NCI-H510A treated with DMSO at 0.1 percent for 48 hours (cell line): ENCODE results near the gene PTPN1.
"Not testable (repeated sequence)": the region's sequence is repeated elsewhere in the genome, so short reads cannot be mapped to it uniquely, and the experiment has no call there.

Source experiments
- DNase-seq: peaks from one replicate; lab custom pipeline; 2025; lab: John Stamatoyannopoulos, UW

The PTPN1 gene

DNA sequence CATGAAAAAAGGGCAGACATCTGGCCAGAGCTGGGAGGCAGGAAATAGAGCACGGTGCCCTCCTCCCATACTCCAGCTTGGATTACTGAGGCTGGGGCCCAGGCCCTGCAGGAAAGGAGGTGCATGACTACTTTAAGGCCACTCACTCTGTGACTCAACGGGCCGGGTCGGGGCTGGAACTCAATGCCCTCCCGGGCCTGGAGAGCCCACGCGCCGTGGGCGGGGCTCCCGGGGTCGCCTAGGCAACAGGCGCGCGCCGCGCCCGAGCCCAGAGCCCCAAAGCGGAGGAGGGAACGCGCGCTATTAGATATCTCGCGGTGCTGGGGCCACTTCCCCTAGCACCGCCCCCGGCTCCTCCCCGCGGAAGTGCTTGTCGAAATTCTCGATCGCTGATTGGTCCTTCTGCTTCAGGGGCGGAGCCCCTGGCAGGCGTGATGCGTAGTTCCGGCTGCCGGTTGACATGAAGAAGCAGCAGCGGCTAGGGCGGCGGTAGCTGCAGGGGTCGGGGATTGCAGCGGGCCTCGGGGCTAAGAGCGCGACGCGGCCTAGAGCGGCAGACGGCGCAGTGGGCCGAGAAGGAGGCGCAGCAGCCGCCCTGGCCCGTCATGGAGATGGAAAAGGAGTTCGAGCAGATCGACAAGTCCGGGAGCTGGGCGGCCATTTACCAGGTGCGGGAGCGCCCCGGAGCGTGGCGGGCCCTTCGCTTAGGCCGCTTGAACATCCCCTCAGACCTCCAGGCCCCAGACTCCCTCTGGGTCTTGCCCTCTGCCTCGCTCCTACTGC, at the start of gene PTPN1:
Gene PTPN1, plus strand, starts transcription at position 461 of the 783 bp plus-strand sequence. Its CDS starts 145 bp downstream, at position 606.
- DNase-seq = peak; percentile 98

DNA sequence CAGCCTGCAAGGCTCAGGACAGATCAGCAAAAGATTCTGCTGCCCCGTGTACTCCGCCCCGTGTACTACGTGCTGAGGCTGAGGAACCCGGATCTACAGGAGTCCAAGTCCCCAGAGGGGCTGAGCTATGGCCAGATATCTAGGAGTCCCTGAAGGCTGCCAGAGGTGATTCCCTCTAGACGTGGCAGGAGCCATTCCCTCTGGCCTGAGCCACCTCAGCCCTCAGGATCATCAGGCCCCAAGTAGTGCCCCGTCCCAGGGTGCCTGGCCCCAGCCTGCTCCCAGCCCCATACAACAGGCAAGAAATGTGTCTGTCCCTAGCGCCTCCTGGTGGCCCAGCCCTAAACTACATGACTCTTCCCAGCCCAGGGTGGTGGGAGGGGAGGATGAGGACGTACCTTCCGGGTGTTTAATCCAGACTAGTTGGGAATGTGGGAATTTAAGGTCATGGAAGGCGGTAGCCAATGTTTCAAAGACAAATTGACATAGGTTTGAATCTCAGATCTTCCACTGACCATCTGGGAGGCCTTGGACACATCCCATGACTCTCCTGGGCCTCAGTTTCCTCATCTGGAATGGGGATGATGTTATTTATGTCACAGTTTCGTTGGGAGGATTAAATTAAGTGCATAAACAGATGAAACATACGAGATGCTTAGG, 49.4 kb upstream of the PTPN1 start:
- peak; percentile 75 for DNase-seq

- DNase-seq = no peak
Measured at GRCh38 chr20:50462093-50462690, 48.0 kb upstream of the PTPN1 start.

DNA sequence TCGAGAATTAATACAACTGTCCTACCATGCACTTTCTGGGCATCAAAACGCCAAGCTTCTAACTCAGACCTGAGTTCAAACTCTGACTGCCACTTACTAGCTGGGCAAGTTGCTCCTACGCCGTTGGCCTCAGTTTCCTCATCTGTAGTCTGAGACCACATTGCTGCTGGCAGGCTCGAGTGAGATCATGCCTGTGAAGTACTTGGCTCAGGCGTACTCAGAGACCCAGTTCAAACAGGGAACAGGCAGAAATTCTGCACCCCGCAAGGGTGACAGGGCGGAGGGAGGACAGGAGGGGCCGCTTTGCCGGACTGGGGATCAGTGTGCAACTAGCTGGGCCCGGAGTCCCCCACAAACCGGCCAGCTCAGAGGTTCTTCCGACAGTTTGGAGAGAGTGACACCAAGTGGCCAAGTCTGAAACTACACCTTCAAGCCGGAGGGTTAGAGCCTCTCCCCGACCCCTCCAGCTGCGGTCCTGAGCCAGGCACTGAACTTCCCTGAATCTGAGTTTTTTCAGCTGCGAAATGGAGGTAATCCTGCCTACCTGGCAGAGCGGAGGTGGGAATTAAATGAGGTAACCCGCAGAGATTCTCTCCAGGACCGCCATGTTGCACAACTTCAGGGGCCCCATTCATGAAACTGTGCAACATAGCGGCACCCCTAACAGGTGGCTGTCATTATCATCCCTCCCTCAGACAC, 46.0 kb upstream of the PTPN1 start:
- DNase-seq = peak; percentile 47

DNA sequence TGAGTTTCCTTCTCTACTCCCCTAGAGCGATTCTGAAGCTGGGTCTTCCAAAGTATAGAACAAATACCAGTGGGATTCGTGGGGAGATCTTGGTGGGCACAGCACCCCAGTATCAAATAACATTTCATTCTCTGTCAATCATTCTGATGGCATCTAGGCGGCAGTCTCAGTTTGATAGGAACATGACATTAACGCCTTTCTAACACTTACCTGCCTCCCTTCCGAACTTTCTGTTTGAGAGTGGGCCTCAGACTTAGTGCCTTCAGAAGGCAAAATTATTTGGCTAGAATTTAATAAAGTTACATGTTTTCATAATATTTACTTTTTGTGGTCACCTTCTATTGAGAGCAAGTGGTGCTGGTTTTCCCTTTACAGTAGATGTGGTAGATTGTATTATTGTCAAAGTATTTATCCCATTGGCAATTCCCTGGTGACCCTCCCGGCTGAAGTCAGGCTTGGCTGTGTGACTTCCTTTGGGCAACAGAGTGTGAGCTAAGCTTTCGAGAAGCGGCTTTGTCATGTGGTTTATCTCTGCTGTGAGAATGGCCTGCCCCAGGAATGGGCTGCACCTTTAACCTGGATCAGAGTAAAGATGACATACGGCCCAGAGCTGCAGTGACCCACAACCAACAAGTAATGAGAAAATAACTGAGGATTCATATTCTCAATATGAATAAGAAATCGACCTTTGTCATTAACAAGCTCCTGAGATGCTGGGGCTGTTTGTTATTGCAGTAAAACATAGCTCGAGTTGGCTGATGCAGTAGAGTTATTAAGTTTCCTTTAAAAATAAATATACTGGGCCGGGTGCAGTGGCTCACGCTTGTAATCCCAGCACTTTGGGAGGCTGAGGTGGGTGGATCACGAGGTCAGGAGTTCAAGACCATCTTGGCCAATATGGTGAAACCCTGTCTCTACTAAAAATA, 45.2 kb upstream of the PTPN1 start:
- no peak for DNase-seq

- no peak for DNase-seq
Measured at GRCh38 chr20:50467174-50467573, 43.0 kb upstream of the PTPN1 start.

GRCh38 chr20:50467718-50468356, 42.3 kb upstream of the PTPN1 start:
- DNase-seq = no peak

DNA sequence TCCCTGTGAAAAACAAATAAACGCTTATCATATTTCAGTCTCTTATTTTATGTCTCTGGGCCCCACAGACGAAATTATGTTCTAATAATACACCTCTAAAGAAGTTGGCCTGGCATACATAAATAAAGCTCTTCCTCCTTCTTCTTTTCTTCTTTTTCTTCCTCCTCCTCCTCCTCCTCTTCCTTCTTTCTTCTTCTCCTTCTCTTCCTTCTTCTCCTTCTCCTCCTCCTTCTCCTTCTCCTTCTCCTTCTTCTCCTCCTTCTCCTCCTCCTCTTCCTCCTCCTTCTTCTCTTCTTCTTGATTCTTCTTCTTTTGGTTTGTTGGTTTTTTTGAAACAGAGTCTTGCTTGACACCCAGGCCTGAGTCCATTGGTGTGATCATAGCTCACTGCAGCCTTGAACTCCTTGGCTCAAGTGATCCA, 41.8 kb upstream of the PTPN1 start:
- no peak for DNase-seq

- no peak for DNase-seq
Measured at GRCh38 chr20:50469176-50469723, 40.9 kb upstream of the PTPN1 start.

- DNase-seq = no peak
Measured at GRCh38 chr20:50469796-50470195, 40.4 kb upstream of the PTPN1 start.

GRCh38 chr20:50470264-50470858, 39.8 kb upstream of the PTPN1 start:
- no peak for DNase-seq

DNA sequence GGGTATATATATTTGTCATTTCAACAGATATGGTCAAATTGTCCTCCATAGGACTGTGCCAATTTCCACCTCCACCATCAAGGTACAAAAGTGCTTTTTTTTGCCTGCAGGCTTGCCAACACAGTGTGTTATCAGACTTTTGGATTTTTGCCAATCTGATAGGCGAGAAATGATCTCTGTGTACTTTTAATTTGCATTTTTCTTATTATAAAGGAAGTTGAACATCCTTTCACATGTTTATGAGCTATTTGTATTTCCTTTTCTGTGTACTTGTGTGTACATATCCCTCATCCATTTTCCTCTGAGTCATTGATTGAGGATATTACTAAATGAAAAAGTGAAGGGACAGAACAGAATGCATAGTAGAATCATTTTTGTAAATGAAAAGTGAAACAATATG, 39.0 kb upstream of the PTPN1 start:
- DNase-seq = no peak

DNA sequence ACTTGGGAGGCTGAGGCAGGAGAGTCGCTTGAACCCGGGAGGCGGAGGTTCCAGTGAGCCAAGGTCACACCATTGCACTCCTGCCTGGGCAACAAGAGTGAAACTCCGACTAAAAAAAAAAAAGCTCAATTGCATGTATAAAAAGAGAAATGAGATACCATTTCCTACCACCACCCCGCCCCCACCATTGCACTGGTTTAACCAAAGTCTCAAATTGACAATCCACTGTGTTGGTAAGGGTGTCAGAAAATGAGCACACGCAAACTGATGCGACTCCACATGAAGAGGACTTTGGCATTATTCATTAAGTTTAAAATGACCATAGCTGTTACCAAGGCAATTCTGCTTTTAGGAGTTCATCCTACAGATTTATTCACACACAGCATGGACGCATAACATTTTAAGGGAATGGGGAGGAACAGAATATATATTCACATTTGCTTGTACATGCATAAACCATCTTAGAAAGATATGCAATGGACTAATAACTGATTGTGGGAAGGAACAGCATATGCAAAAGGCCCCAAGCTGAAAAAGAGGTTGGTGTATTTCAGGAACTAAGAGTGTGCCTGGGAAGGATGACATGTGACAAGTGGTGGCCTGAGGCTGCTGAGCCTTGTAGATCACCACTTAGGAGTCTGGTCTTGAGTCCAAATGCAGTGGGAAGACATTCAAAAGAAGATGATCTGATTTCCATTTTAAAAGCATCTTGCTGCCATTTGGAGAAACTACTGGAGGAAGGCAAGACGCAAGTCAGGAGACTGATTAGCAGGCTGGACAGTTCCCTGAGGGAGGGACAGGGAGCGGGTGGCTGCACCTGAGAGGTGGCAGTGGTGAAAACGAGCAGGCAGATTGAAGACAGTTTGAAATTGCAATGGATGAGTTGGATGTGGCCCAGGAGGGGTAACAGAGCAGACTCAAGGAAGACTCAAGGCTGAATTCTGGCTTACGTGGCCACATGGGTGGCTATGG, 37.2 kb upstream of the PTPN1 start:
- no peak for DNase-seq

- not testable (repeated sequence) for DNase-seq
Measured at GRCh38 chr20:50474356-50474755, 35.8 kb upstream of the PTPN1 start.

DNA sequence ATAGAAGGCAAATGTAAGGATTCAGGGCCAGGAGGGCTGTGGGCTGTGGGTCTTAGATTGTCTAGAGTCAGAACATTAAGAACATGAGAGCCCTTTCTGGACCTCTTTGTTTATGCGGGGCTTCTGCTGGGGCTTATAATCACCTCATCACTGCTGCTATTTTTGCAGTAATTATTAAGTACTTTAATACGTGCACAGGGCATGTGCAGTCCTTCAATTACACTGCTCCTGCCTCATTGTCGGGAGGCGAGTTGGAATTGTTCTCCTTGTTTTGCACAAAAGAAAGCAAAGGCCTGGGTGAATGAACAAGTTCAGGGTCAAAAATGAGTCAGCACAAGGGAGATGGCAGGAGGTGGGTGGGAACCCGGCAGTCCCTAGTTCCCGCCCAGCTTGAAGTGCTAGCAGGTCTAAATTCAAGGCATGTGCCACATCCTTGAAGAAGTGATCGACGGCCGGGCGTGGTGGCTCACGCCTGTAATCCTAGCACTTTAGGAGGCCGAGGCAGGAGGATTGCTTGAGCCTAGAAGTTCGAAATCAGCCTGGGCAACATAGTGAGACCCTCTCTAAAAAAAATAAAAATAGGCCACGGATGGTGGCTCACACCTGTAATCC, 34.4 kb upstream of the PTPN1 start:
- DNase-seq = no peak

DNA sequence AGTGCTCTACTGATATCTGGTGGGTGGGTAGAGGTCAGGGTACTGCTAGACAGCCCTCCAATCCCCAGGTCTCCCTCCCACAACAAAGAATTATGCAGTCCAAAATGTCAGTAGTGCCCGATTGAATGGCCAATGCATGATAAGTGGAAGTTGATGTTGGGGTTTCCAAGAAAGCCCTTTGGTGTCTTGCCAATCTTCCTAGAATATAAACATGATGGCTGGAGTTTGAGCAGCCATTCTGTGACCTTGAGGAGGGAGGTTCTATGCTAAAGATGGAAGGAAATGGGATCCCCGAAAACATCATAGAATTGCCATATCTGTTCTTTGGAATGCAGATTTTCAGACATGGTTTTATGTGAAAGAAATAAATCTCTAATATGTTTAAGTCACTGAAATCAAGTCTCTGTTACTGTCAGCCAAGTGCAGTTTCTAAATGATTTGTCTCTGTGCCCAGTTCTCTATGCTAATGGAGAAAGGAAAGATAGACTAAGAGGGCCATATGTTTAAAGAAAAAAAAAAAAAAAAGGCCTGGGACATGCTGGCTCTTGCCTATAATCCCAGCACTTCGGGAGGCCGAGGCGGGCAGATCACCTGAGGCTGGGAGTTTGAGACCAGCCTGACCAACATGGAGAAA, 32.8 kb upstream of the PTPN1 start:
- no peak for DNase-seq

DNA sequence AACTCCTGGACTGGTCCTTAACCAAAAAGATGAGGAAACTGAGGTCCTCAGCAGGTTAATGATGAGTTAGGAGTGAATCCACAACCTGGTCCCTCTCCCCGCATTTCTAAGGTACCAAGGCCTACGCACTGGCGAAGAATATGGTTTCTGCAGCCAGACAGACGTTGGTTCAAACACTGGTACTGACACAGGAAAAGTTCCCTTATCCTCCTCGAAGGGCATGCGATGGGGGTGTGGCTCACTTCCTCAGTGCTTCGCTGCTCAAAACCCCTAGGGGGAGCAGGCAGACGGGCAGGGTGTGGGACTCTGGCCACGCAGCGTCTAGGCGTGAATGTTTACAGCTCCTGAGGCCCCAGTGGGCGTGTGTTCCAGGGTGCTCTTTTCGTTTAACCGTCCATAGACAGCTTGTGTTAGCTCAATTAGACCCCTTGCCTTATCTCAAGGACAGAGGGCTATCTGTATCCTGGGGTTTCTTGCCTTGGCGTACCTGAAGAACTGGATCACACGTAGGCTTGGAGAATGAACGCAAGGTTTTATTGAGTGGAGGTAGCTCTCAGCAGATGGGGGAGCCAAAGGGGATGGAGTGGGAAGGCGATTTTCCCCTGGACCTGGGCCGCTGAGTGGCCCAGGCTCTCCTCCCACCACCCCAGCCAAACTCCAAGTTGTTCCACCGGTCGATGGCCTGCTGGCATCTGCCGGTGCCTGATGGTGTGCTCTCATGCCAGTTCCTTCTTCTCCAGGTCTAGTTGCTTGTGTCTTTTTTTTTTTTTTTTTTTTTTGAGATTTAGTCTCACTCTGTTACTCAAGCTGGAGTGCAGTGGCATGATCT, 31.8 kb upstream of the PTPN1 start:
- peak; percentile 38 for DNase-seq
